T-cell (primary cell): ENCODE data around the gene CACNB2. TPM values are rescaled to one million over a fixed set of nuclear protein-coding genes. Genes with fewer than 3 reads are reported as not detected.

Source experiments
- ATAC-seq, 4 experiments: fragments of 200-7000 bp in 3 of 4; fragments of 150-1000 bp in 1 of 4; cut with Tn5 transposase; replicated peaks in 1 of 4; 1 replicate in 3 of 4; 2 replicates in 1 of 4; pipeline ENCODE4 v1.10.0; 2021; ENCODE audit warnings: moderate library complexity in 3 of 4, mild to moderate bottlenecking in 2 of 4, moderate number of reproducible peaks in 1 of 4
- CTCF ChIA-PET, 2 donors: fragments of 300-600 bp; sonication (Branson Sonifier 250); formaldehyde crosslinking; loops; one replicate each; lab custom pipeline; 2022; ENCODE audit warnings: antibody characterized with exemption in 2 of 2; lab: Charles Lee
- POLR2A ChIA-PET, 2 donors: fragments of 300-600 bp; sonication (Branson Sonifier 250); formaldehyde crosslinking; loops; one replicate each; lab custom pipeline; 2022; ENCODE audit warnings: antibody characterized with exemption in 2 of 2; lab: Charles Lee
- DNase-seq, 35 experiments: peaks; one replicate each; pipeline versions ENCODE4 v3.0.0 to v3.0.0-alpha.2; 2013 to 2023
- H3K27ac ChIP-seq: one replicate; pipeline ENCODE4 v1.5.1; 2013; ENCODE audit warnings: low read length
- H3K27me3 ChIP-seq, 2 experiments: replicated peaks in 1 of 2; 1 replicate in 1 of 2; 2 replicates in 1 of 2; pipeline versions ENCODE4 v1.6.1 to v1.7.0; 2013; ENCODE audit warnings: low read length in 1 of 2, mixed read lengths in 1 of 2; ENCODE audit not compliant: control insufficient read depth in 2 of 2, insufficient read depth in 2 of 2; ENCODE audit errors: extremely low read depth in 1 of 2
- H3K36me3 ChIP-seq, 2 donors: 1 replicate in 1 of 2; 2 replicates in 1 of 2; pipeline versions ENCODE4 v1.6.1 to v1.7.0; 2013; ENCODE audit warnings: low read length in 1 of 2; ENCODE audit not compliant: control insufficient read depth in 2 of 2, insufficient read depth in 1 of 2; ENCODE audit errors: extremely low read depth in 1 of 2
- H3K4me1 ChIP-seq, 2 experiments: 1 replicate in 1 of 2; 2 replicates in 1 of 2; pipeline versions ENCODE4 v1.6.1 to v1.7.0; 2013; ENCODE audit warnings: low read length in 2 of 2, mixed read lengths in 1 of 2; ENCODE audit not compliant: insufficient read depth in 2 of 2, control insufficient read depth in 1 of 2; ENCODE audit errors: extremely low read depth in 1 of 2
- H3K4me3 ChIP-seq, 2 donors: 1 replicate in 1 of 2; 2 replicates in 1 of 2; pipeline versions ENCODE4 v1.5.1 to v1.7.0; 2013; ENCODE audit warnings: mild to moderate bottlenecking in 2 of 2, low read length in 1 of 2, moderate library complexity in 1 of 2; ENCODE audit not compliant: control insufficient read depth in 1 of 2; ENCODE audit errors: extremely low read depth in 1 of 2
- H3K9me3 ChIP-seq: 2 replicates; pipeline ENCODE4 v1.7.0; 2013
- H3K27ac Mint-ChIP-seq, 2 donors: one replicate each; pipeline ENCODE4 v1.8.0; 2020 to 2021; ENCODE audit warnings: mild to moderate bottlenecking in 2 of 2, mixed read lengths in 2 of 2
- H3K27me3 Mint-ChIP-seq, 2 donors: one replicate each; pipeline ENCODE4 v1.8.0; 2021 to 2022; ENCODE audit warnings: mixed read lengths in 2 of 2
- H3K36me3 Mint-ChIP-seq: one replicate; pipeline ENCODE4 v1.8.0; 2021; ENCODE audit warnings: mixed read lengths
- H3K4me1 Mint-ChIP-seq, 3 donors: one replicate each; pipeline ENCODE4 v1.8.0; 2020 to 2022; ENCODE audit warnings: mixed read lengths in 3 of 3, mild to moderate bottlenecking in 1 of 3
- H3K4me3 Mint-ChIP-seq, 3 donors: one replicate each; pipeline ENCODE4 v1.8.0; 2020 to 2022; ENCODE audit warnings: mild to moderate bottlenecking in 3 of 3, mixed read lengths in 3 of 3, moderate library complexity in 3 of 3
- H3K9me3 Mint-ChIP-seq, 3 donors: one replicate each; pipeline ENCODE4 v1.8.0; 2020 to 2022; ENCODE audit warnings: mixed read lengths in 3 of 3
- WGBS: methylation state at CpG from one replicate; pipeline ENCODE4 v1.1.5; 2013; ENCODE audit warnings: missing lambda C conversion rate; ENCODE audit not compliant: insufficient coverage; 5-methylcytosine and 5-hydroxymethylcytosine counted together
- total RNA-seq, 35 experiments: library from RNA in 6 of 35; stranded (reverse) in 6 of 35; fragments of 120-200 nt in 1 of 35; gene quantifications; one replicate each; pipeline versions ENCODE4 v1.2.1 to v1.2.4 and lab custom pipeline; 2013 to 2026

Gene CACNB2
- total RNA-seq, 5 donors from 2014 or later (not counting 1 experiment from before 2014, with no cell fraction given) = not detected

DNA sequence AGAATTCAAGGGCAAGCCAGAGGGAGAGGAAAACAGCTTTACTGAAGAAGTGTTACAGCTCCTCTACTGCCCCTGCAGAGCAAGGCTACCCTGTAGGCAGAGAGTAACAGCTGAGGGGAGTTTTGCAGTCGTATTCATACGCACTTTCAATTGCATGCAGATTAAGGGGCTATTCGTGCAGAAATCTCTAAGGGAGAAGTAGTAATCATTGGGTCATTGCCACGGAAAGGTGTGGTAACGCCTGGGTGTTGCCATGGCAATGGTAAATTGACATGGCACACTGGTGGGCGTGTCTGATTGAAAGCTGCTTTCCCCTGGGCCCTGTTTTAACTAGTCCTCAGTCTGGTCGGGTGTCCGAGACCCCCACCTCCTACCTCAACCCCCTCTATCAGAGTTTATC lies 284.0 kb downstream of the CACNB2 start:
- H3K9me3 Mint-ChIP-seq = no peaks in the 10 kb centered on the region

DNA sequence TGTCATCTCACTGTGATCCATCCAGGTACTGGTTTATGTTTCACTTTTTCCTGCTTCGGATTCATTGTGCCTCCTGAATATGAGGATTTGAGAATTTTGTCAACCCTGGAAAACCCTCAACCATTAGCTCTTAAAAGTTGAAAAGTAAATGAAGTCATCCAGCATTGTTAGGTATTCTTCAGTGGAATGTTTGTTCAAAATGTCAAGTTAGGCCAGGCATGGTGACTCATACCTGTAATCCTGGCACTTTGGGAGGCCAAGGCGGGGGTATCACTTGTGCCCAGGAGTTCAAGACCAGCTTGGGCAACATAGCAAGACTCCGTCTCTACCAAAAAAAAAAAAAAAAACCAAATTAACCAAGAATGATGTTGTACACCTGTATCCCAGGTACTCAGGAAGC lies 289.1 kb downstream of the CACNB2 start:
- no peak overlapping the region for H3K27ac ChIP-seq
- H3K4me1 ChIP-seq = no peaks in the 10 kb centered on the region
- ChIA-PET CTCF (interaction anchor here in 1 of 2 donors (0.6 kb wide), 1 partner anchor 12 kb away, joined by 5 read pairs; no protein-coding TSS in a partner anchor), POLR2A (interaction anchor here in 1 of 2 donors (0.6 kb wide), 1 partner anchor 30 kb away, joined by 6 read pairs; no protein-coding TSS in a partner anchor)
- no peak overlapping the region for H3K27ac Mint-ChIP-seq
- H3K4me1 Mint-ChIP-seq = no peaks in the 10 kb centered on the region
- no peaks in the 10 kb centered on the region for H3K36me3 ChIP-seq
- no peaks in the 10 kb centered on the region for H3K36me3 Mint-ChIP-seq
- no peaks in the 10 kb centered on the region for H3K9me3 ChIP-seq
- DNase-seq (no peak), ATAC-seq (no peak)
- H3K27me3 Mint-ChIP-seq = peaks cover 0 to 1% of the 10 kb centered on the region in 2 donors
- WGBS = no CpG with 5 or more reads among the region's 3 CpGs
- H3K4me3 ChIP-seq = no peak overlapping the region
- H3K27me3 ChIP-seq = peaks cover 0 to 2% of the 10 kb centered on the region in 2 experiments
- H3K9me3 Mint-ChIP-seq = no peaks in the 10 kb centered on the region
- no peak overlapping the region for H3K4me3 Mint-ChIP-seq

More for the DNA sequence above, 284.0 kb downstream of the CACNB2 start:
- no peaks in the 10 kb centered on the region for H3K4me1 ChIP-seq
- no peak overlapping the region for H3K27ac Mint-ChIP-seq
- H3K9me3 ChIP-seq = no peaks in the 10 kb centered on the region
- 66% methylated on average over 4 of the region's 8 CpGs for WGBS
- H3K4me3 ChIP-seq = no peak overlapping the region
- no peaks in the 10 kb centered on the region for H3K27me3 ChIP-seq
- ChIA-PET CTCF (no interaction called here), POLR2A (no interaction called here)
- no peaks in the 10 kb centered on the region for H3K36me3 Mint-ChIP-seq
- H3K27ac ChIP-seq = no peak overlapping the region
- no peaks in the 10 kb centered on the region for H3K36me3 ChIP-seq
- ATAC-seq = no peak
- H3K27me3 Mint-ChIP-seq = peaks cover 0 to 1% of the 10 kb centered on the region in 2 donors
- H3K4me3 Mint-ChIP-seq = no peak overlapping the region
- no peak for DNase-seq
- no peaks in the 10 kb centered on the region for H3K4me1 Mint-ChIP-seq

DNA sequence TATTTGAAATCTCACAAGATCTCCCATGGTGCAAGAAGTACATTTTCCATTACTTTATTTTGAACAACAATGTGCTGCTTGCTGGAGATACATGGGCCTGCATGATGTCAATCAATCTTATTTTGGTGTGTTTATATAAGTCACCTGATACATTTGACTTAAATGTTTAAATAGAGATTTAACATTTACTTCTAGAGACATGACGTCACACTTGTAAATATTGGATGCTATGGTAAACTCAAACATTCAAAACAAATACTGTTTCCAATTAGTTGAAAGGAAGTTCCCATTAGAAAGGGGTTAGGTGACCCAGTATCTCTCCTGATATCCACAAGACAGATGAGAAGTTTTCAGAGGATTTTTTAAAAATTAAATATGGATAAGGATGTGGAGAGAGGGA lies 296.7 kb downstream of the CACNB2 start:
- ATAC-seq (no peak), DNase-seq (no peak)
- ChIA-PET CTCF (no interaction called here), POLR2A (no interaction called here)
- Mint-ChIP-seq H3K27me3 (no peaks in the 10 kb centered on the region), H3K9me3 (no peaks in the 10 kb centered on the region), H3K36me3 (no peaks in the 10 kb centered on the region), H3K4me1 (no peaks in the 10 kb centered on the region), H3K4me3 (no peak overlapping the region), H3K27ac (no peak overlapping the region)
- Histone ChIP-seq H3K27ac (no peak overlapping the region), H3K27me3 (peaks cover 0 to 2% of the 10 kb centered on the region in 2 experiments), H3K4me3 (no peak overlapping the region), H3K36me3 (no peaks in the 10 kb centered on the region), H3K4me1 (no peaks in the 10 kb centered on the region), H3K9me3 (no peaks in the 10 kb centered on the region)
- no CpG with 5 or more reads among the region's 1 CpG for WGBS

DNA sequence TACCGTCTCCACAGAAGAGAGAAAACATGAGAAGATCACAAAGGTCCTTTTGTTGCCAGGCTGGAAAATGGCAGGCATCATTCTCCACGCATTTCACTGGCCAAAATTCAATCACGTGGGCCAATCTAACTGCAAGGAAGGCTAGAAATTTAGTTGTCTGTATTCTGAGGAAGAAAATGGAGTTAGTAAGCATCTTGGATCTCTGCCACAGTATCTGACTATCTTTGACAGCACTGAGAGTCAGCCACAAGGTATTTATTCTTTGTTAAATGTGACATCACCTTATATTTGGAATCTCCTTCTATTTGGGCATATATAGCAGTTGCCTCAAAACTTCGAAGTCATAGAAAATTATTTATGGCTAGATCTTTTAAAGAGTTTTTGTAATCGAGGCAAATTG lies 297.3 kb downstream of the CACNB2 start:
- peaks cover 0 to 2% of the 10 kb centered on the region in 2 experiments for H3K27me3 ChIP-seq
- H3K27ac Mint-ChIP-seq = no peak overlapping the region
- H3K4me3 ChIP-seq = no peak overlapping the region
- DNase-seq (no peak), ATAC-seq (no peak)
- no peaks in the 10 kb centered on the region for H3K36me3 Mint-ChIP-seq
- H3K9me3 ChIP-seq = no peaks in the 10 kb centered on the region
- no peak overlapping the region for H3K4me3 Mint-ChIP-seq
- POLR2A ChIA-PET = no interaction called here
- no peaks in the 10 kb centered on the region for H3K27me3 Mint-ChIP-seq
- H3K9me3 Mint-ChIP-seq = no peaks in the 10 kb centered on the region
- no CpG with 5 or more reads among the region's 5 CpGs for WGBS
- no peaks in the 10 kb centered on the region for H3K4me1 Mint-ChIP-seq
- H3K4me1 ChIP-seq = no peaks in the 10 kb centered on the region
- CTCF ChIA-PET = no interaction called here
- no peak overlapping the region for H3K27ac ChIP-seq
- no peaks in the 10 kb centered on the region for H3K36me3 ChIP-seq

- CTCF ChIA-PET = no interaction called here
These were observed 298.3 kb downstream of the CACNB2 start for GRCh38 chr10:18438361-18439126.

DNA sequence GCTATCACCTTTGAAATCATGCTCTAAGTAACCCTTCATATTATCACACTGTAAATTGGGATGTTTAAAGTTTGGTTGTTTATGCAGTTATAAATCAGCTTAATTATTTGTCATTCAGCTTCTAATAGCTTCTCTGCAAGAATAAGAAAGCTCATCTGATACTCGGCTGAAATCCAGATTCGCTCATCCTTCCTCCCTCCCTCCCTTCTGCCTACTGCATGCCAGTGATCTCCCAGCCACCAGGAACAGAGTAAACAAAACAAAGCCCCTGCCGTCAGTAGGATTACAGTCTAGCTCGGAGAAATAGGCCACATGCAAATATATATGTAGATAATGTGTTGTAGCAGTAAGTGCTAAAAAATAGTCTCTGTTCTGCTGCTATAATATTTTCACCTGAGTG lies 299.4 kb downstream of the CACNB2 start:
- Mint-ChIP-seq H3K27ac (no peak overlapping the region), H3K4me1 (no peaks in the 10 kb centered on the region), H3K27me3 (no peaks in the 10 kb centered on the region), H3K36me3 (no peaks in the 10 kb centered on the region), H3K9me3 (no peaks in the 10 kb centered on the region), H3K4me3 (no peak overlapping the region)
- no peaks in the 10 kb centered on the region for H3K36me3 ChIP-seq
- no peak overlapping the region for H3K4me3 ChIP-seq
- 82% methylated on average over 2 of the region's 4 CpGs for WGBS
- ChIA-PET CTCF (no interaction called here), POLR2A (no interaction called here)
- no peaks in the 10 kb centered on the region for H3K9me3 ChIP-seq
- H3K4me1 ChIP-seq = no peaks in the 10 kb centered on the region
- peaks cover 0 to 2% of the 10 kb centered on the region in 2 experiments for H3K27me3 ChIP-seq
- no peak overlapping the region for H3K27ac ChIP-seq
- no peak for DNase-seq
- no peak for ATAC-seq

More at GRCh38 chr10:18438361-18439126, 298.3 kb downstream of the CACNB2 start:
- WGBS = 83% methylated on average over 10 of the region's 17 CpGs
- no peak overlapping the region for H3K4me3 ChIP-seq
- H3K27ac ChIP-seq = no peak overlapping the region
- no peaks in the 10 kb centered on the region for H3K36me3 ChIP-seq
- no peak for ATAC-seq
- no peaks in the 10 kb centered on the region for H3K9me3 ChIP-seq
- Mint-ChIP-seq H3K36me3 (no peaks in the 10 kb centered on the region), H3K4me1 (no peaks in the 10 kb centered on the region), H3K27ac (no peak overlapping the region), H3K27me3 (no peaks in the 10 kb centered on the region), H3K9me3 (no peaks in the 10 kb centered on the region), H3K4me3 (no peak overlapping the region)
- peaks cover 0 to 2% of the 10 kb centered on the region in 2 experiments for H3K27me3 ChIP-seq
- POLR2A ChIA-PET = interaction anchor here in 1 of 2 donors (0.5 kb wide), 1 partner anchor 11 kb away, joined by 3 read pairs; no protein-coding TSS in a partner anchor
- H3K4me1 ChIP-seq = no peaks in the 10 kb centered on the region
- no peak for DNase-seq
